Activated CD8-positive, alpha-beta memory T cell treated with anti-CD3 and anti-CD28 coated beads for 24 hours (primary cell): ENCODE measurements around the gene NFIB.
A peak's percentile ranks its signal among the peaks of the same experiment; 100 is the strongest.

Experiments
- DNase-seq: peaks from one replicate; pipeline ENCODE4 v3.0.0-alpha.2; 2020

Gene NFIB

DNA sequence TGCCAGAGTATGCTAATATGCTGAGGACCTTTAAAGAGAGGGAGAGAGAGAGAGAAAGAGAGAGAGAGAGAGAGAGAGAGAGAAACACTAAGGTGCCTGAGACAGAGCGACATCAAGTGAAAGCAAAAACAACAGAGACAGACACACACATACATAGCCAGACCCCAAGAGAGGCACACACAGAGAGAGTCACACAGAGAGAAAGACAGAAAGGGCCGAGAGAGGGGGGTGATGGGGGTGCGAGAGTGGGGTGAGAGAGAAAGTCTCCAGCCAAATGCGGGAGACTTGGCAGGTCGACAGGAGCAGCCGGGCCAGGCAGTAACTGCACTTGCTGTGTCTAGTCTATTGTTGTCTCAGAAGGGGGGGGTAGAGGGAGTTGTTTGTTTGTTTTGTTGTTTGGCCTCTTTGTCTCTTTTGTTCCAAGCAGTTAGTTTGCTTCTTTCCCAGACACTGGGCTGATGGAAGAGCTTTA, 30.1 kb upstream of the NFIB start:
- DNase-seq: no peak

DNA sequence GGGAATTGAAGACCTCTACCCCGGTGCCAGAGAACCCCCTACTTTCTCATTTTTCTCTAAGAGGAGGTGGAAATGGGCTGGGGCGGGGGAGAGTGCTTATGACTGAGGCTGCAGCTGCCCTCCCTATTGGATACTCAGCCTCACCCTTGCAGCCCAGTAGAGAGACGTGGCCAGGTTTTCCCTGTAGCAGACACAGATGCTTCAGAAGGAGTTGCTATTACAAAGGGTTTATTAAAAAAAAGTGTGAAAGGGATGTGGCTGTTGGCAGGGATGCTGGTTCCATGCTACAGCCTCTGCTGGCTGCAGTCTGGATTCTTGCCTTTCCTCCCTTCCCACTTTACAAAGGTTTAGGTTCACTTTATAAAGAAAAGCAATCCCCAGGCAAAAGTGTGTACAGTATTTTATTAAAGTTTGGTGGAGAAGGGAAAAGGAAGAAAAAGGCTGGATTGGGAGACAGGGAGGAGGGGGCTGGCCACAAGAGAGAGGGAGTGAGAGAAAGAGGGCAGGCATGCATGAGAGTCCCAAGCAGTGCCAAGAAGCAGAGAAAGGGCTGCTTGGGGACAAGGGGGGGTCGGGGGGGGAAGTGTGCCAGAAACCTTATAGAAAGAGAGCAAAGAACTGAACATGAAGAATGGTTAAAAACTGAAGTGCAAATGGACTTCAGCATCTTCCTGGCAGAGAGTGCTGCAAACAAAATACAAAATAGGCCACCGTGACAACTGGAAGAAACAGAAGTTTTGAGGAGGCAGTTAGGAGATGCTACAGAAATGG, 29.5 kb upstream of the NFIB start:
- DNase-seq: no peak

DNA sequence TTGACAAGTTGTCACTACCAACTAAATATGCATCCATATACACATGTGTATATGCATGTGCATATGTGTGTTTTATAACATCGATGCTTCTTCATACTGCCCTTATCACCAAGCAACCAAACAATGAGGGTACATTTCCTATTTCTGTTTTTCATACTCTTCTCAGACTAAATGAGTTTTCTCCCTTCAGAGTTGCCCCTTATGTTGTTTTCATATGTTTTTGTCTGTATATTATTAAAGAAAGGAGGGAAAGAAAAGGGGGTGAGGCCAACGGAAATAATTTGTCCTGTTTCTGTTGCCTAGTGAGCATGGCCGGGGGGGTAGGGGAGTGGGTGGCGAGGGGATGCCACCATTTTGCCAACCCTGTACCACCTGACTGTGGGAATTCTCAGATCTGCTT, 28.8 kb upstream of the NFIB start:
- DNase-seq: no peak

DNA sequence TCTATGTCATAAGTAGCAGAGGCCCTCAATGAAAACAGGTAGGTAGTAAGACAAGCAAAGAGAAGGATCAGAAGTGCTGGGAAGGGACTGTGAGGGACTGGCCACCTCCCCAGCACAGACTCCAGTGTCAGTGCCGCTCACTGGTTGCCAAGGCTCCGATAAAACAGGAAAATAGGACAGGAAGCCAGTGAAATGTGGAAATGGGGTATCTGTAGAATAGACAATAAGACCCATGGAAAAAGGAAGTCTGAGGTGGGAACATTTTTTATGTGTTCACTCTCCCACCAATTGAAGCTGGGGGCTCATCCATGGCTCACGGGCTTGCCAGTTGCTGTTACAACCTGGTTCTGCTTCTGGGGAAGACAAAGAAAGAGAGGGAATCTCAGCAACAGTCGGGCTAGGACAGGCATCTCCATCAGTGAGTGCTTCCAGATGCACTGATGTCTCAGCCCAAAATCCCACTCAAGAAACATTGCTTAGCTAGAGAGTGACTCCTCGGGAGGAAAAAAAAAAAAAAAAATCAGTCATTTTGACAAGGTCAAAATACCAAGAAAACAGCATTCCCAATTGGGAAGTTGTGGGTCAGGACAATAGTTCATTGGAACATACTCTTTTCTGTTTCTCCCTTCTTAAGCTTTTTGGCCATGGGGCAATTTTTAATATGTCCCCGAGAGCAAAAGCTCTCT, 27.6 kb upstream of the NFIB start:
- DNase-seq: no peak

DNA sequence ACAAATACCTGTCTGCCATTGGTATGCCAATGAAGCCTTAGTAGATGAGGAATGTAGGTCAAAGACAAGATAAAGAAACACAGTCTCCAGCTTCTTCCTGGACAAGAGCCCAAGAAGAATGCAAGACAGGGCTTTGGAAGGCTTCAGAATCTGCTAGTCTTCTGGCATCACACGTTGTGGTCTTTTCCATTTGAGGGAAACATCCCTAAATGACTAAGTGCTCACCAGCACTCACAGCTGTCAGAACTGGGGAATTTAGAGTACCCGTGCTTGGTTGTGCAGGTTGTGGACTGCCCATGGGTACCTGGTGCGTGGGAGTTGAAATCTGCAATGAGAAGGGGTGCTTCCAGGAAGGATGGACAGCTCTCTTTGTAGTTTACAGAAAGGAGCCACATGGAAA, 27.1 kb upstream of the NFIB start:
- DNase-seq: no peak

DNA sequence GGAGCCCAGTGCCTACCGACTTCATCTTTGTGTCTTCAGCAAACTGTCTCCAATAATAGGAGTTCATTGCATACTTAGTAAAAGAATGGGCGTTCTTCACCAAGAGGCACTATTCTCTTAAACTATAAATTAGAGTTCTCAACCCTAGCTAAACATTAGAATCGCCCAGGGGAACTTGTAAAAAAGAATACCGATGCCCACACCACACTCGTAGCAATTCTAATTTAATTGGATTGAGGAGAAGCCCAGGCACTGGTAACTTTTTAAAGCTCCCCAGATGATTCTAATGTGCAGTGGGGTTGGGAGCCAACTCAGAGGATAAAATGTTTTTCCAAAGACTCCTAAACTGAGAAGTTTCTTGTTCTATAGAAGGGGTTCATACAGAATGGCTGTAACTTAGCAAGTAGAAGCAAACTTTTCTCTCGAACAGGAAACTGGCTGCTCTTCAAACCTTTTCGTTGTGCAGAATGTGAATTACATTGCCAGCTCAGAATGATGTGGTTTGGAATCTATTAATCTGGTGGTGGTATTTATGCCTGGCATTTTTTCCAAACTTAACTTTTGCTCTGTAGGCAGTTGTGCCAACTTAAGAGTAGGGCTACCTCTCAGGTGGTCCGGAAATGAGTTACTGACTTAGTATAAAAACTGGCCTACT, 26.4 kb upstream of the NFIB start:
- no peak for DNase-seq

DNA sequence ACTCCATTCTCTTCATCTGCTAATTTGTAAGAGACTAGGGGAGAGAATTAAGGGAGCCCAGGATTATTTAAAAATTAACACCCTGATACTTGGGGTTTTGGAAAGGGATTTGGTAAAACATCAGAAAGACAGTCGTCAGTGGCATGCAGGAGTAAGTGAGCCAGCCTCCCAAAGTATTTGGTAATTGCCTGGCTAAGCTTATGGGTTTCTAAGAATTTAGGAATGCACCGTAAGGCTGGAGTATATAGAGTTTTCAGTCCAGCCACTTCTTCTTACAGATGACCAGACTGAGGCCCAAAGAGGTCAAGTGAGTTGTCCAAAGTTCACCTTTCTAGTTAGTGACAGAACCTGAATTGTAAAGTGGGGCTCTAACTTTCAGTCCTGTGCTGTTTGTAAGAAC, 25.8 kb upstream of the NFIB start:
- no peak for DNase-seq

DNA sequence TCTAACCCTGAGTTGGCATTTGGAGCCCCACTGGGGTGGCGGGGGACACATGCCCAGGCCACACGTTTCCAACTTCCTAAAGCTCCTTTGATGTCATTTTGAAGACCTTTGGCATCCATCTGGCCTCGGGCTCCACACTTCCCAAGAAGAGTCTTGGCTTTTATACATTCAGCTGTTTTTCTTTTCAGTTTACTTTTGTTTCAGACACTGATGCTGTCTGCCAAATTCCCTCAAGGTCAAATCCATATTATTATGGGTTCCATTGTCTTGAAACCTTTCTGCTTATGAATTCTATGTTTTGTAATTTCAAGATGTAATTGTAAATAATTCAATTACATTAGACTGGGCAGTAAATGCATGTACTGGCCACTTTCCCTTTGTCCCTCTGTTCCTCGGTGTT, 23.7 kb upstream of the NFIB start:
- no peak for DNase-seq

DNA sequence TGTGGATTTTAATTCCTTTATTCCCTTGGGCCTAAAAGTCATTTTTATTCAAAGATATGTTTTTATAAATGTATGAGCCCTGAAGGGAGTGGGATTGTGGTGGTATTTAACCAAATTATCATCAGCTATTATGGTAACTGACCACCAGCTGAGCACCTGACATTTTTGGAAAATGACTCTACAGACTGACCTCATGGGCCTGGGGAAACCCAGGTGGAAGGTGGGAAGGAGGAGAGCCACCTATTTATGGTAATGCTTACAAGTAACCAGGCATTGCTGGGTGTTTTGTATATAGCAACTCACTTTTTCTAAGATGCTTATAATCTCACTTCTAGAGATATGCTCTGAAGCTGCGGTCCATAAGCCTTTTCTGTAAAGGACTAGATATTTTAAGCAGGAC, 22.3 kb upstream of the NFIB start:
- no peak for DNase-seq

DNA sequence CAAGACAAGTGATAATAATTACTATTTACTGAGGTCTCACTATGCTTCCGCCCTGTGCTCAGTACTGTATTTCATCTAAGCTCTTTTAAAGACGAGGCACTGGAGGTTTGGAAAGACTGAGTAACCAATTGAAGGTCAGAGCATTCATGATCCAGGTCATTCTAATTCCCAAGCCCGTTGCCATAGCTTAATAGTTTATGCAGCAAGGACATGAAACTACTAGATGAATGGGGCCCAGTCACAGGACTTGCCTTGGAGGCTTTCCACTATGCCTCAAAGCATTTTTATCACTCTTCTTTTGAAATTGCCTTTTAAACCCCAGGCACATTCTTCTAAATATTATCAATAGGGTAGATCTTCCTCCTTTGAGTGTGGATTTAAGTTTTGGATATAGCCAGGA, 17.2 kb upstream of the NFIB start:
- no peak for DNase-seq

DNA sequence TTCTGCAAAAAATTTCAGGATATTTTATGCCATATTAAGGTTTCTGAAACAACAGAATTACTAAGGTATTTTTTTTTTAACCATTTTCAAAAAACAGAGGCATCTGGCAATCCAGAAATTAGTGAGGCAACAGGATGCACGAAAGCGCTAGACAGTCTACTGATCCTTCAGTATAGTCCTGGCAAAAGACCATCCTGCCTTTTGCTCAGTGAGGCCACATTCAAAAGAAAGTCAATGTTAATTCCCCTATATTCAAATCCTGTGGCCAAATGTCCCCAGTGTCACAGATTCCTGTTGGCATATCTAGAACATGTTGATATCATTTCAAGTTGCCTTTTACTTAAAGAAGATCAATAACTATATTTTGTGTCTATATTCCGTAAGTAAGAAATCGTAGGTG, 13.1 kb upstream of the NFIB start:
- no peak for DNase-seq

DNA sequence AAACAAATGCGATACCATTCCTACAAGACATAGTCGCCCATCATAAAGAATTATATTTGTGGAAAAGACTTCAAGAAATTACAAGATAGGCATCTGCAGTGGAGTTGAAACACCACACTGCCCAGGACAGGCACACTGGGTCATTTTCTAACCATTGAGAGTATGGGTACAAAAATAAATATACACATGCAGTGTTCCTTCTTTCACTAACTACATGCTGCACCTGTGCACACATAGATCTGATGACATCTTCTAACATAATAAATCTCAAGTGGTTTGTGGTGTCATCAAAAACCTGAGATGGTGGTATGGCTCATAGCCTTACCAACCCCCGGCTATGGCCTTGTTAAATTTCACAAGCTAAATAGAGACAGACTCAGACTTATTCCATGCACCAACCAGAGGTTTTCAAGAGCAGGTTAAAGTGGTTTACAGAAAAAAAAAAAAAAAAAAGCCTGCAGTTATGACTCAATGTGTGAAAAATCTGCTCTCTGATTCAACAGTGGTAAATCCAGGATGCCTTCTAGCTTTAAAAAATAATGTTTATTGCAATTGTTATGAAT, 12.4 kb upstream of the NFIB start:
- DNase-seq: no peak

DNA sequence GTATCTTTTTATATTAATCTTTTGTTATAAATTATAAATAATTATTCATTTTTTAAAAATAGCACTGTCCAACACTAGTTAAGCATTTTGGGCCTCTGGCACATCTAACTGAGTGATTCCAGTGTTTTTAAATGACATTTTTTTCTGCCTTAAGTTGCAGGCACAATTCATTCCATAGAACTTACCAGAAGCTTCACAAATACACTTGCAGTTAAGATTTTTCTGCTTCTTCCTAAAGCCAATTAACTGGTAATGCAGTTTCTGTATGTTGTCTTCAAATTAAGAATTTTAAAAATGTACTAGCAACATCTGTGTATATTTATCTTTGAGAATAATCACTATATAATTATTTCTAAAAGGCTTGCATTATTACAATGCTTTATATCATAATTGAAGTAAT, 11.2 kb upstream of the NFIB start:
- no peak for DNase-seq

DNA sequence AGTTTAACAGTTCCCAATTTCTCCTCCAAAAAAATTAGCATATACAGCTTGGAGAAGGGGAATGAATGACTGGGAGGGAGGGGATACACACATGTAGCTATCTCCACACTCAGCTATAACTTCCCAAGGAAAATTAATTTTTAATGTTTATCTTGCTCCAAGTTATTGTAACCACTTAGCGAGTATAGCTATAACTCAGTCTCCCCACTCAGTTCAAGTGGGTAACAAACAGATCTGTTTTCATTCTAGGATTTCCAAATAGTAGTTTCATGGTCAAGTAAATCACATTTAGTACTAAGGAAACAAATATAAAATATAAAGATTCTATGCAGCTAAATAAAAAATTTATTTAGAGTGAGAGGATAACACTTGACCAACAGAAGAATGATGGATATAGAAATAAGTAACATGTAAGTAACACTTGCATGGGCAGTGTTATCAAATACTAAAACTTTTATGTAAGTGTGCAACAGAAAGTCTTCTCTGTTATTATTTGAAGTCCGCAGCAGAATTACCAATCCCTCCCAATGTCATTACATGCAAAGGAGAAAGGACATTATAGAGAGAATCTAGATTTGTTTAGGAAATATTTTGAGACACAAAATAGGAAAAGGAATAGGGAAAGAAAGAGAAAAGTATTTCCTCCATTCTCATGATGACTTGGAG, 10.2 kb upstream of the NFIB start:
- DNase-seq: no peak

DNA sequence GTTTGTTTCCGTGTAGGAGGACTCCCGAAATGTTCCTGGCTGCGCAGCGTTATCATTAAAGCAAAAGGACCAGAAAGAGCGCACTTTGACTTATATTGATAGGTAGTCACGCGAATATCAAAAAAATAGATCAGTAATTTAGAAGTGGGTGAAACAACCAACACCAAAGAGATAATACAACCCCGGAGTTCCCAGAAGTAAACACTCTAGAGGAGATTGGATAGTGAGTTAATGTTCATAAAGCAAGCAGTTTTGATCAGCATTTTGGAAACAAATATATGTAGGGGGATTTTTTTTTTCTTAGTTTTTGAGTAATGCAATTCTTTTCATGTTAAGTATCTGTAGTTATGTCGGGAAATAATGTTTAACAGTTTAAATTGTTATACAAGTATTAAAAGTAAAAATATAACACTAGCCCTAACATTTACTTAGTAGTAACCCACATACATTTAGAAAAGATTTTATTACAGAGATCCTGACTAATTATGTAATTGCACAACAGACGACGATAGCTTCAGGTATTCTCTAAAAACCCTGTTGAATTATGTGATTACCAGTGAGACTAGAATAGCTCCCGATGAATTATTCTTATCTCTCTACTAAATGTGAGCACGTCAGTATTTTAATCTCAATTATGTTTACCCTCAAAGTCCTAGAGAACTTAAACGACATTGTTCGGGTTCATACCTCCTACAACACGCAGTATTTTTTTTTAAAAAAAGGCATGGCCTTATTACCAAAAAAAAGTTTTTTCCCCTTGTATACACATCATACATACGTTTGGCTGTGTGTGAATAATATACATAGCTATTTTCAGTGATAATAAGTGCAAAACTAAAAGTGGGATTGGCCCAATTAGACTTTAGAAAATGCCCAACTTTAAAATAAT, 9.4 kb upstream of the NFIB start:
- DNase-seq: no peak

DNA sequence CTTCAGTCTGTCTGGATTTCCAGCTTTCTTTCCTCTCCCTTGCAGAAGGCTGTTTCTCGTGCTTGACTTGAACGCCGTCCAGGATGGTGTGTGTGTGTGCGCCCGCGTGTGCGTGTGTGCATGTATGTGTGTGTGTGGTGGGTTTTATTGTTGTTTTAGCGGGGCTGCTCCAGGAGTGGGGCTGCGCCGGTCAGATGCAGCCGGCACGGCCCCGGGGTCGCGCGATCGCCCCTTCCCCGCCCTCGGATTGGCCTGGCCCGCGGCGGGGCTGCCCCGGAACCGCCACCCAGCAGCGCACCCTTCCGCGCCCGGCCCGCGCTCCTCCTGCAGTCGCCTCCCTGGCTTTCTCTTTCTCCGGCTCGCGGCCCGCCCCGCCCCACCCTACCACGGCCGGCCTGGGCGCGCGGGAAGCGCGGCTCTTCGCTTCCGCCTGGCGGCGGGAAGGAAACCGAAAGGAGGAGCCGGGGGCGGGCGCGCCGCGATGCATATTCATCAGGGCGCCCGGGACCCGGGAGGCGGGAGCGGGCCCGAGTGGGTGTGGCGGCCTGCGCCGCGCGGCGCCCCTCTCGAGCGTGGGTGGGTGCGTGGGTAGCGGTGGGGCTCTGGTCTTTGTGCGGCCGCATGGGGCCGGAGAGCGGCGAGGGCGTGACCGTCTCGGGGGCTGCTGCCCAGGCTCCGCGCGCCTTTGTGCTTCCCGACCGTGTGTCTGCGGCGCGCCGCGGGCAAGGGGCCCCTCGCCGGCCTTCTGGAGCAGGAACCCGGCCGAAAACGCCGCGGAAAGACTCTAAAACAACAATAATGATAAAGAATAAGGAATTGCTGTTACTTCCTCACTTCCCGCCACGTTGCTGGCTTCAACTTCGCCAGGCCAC, 8.5 kb upstream of the NFIB start:
- peak; percentile 85 for DNase-seq

DNA sequence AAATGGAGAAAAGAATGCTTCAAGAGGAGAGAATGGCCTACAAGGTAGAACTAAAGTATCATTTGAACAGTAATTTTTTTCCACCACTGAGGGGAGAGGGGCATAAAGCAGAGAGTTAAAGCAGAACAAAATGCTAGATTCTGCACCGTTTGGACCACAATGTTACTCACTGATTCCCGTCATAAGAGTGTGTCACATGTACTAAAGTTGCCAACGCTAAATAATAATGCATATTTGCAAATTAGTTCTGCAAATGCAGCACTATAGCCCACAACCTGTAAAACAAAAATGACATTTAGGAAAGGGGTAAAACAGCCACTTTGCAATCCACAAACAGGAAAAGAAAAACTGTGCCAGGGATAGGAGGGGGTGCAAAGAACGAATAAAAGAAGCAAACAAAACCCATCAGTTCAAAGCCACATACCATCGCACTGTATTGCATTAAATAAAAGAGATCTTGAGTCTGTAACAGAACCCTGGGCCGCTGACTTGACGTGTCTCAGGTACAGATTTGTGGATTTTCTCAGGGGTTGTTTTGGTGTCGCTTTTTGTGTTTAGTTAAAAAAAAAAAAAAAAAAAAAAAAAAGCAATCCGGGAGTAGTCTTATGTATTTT, 7.7 kb upstream of the NFIB start:
- DNase-seq: no peak

DNA sequence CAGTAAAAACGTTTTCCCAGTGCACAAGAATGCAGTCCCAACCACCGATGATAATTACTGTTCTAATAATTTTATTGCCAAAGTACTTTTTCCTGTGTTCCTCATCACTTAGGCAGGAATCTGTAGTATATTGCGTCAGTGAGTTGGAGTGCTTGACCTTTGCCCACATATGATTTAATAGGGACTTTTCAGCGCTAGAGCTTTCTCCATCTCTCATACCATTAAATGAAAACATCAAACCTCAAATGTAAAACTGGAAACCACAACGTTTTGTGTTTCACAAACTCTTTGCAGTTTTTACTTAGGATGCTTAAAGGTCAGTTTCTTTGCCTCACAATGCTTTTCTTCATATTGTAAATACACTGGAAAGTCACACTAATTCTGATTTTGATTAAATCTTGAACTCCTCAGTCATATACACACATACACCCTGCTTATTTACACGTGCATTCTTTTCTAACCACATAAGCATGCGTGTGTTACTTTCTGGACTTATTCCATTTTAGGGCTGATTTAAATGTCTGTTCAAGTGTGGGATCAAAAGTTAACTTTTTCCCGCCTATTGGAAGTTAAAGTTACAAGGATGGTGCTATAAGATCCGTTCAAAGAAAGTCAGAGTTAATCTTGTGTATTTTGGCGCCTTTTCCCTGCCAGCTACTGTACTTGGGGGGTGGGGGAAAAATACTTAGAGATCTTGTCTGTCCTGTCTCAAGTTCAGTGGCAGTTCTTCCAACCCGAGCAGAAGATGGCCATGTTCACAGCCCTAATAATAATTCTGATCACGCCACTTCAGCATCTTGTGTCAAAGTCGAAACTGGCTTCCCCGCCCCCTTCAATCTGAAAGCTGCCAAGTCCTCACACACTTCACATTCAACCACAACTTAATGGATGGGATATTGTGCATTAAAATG, 6.6 kb upstream of the NFIB start:
- DNase-seq: no peak

DNA sequence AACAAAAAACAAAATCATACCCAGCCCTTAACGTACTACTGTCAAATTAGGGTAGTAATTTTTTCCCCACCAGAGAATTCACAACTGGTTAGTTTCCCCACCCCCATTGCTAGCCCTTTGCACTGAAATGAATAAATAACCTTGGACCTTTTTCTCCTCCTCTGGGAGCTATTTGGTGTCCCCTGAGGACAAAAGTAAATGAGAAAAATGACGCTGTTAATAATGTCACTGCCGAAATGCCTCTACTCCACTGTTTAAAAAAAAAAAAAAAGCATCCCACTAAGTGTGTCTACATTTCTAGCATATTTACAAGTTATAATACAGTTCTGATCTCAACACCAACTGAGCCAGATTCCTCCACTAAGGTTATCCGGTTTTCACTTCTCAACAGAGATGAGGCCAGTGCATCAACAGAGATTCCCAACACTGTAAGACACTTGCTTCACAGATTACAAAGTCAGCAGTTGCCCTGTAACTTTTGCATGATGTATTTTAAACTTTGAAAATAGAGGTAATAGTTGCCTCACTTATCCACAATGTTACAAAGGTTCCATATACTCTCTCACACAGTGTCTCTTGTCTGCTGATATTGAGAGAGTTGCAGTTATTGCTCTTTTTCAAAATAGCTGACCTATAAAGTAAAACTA, 5.1 kb upstream of the NFIB start:
- no peak for DNase-seq
